IMR-90 (cell line): ENCODE measurements around the gene AKAP13. TPM values are rescaled to one million over a fixed set of nuclear protein-coding genes. Genes with fewer than 3 reads are reported as not detected.

ENCODE experiments used
- ATAC-seq: fragments of 200-7000 bp; cut with Tn5 transposase; 2 replicates; pipeline ENCODE4 v1.9.1; 2020; ENCODE audit warnings: low read depth, mild to moderate bottlenecking, moderate library complexity
- BruUV-seq: library from RNA; stranded (reverse); fragments of 400-500 nt; replicated peaks from 2 replicates; lab custom pipeline; 2021; lab: Mats Ljungman, UMichigan
- CTCF ChIA-PET: fragments of 300-600 bp; formaldehyde crosslinking; extraction: SDS; loops from one replicate; lab custom pipeline; 2021; ENCODE audit warnings: antibody characterized with exemption; lab: Yijun Ruan, JAX
- POLR2A ChIA-PET: fragments of 300-600 bp; sonication (Branson Sonifier 250); formaldehyde crosslinking; loops from one replicate; lab custom pipeline; 2022; ENCODE audit warnings: antibody characterized with exemption; ENCODE audit not compliant: unreplicated experiment; lab: Charles Lee
- DNase-seq: peaks from one replicate; pipeline ENCODE4 v3.0.0; 2013
- H2AFZ ChIP-seq: replicated peaks from 2 replicates; pipeline ENCODE3; 2013; ENCODE audit warnings: low read length, mild to moderate bottlenecking; ENCODE audit not compliant: poor library complexity
- H2AK5ac ChIP-seq: 2 replicates; pipeline ENCODE4 v1.6.1; 2013; ENCODE audit warnings: low read depth, low read length, inconsistent platforms
- H2AK9ac ChIP-seq: replicated peaks from 2 replicates; pipeline ENCODE3; 2013; ENCODE audit warnings: mild to moderate bottlenecking, low read depth, low read length, moderate library complexity; ENCODE audit not compliant: poor library complexity
- H2BK120ac ChIP-seq: 2 replicates; pipeline ENCODE4 v1.6.1; 2013; ENCODE audit warnings: low read depth, low read length, inconsistent platforms
- H2BK15ac ChIP-seq: 3 replicates; pipeline ENCODE4 v1.6.1; 2013; ENCODE audit warnings: low read depth, low read length, inconsistent platforms
- H2BK20ac ChIP-seq: 2 replicates; pipeline ENCODE4 v1.6.1; 2013; ENCODE audit warnings: low read depth, mild to moderate bottlenecking, inconsistent platforms, low read length, moderate library complexity
- H2BK5ac ChIP-seq: 2 replicates; pipeline ENCODE4 v1.6.1; 2013; ENCODE audit warnings: mild to moderate bottlenecking, low read depth, low read length, inconsistent platforms; ENCODE audit not compliant: poor library complexity, severe bottlenecking
- H3K14ac ChIP-seq: replicated peaks from 2 replicates; pipeline ENCODE4 v1.6.1; 2013; ENCODE audit warnings: low read depth, low read length, inconsistent platforms
- H3K18ac ChIP-seq: 2 replicates; pipeline ENCODE4 v1.6.1; 2013; ENCODE audit warnings: low read depth, low read length, control low read depth
- H3K23ac ChIP-seq: 2 replicates; pipeline ENCODE4 v1.6.1; 2013; ENCODE audit warnings: low read depth, low read length, inconsistent platforms
- H3K27ac ChIP-seq: 2 replicates; pipeline ENCODE4 v1.5.1; 2013; ENCODE audit warnings: mild to moderate bottlenecking, control low read depth, low read length; ENCODE audit not compliant: insufficient read depth
- H3K27me3 ChIP-seq: 2 replicates; pipeline ENCODE4 v1.6.1; 2013; ENCODE audit warnings: low read length; ENCODE audit not compliant: control insufficient read depth, insufficient read depth
- H3K36me3 ChIP-seq: 2 replicates; pipeline ENCODE4 v1.6.1; 2013; ENCODE audit warnings: low read length, mixed read lengths; ENCODE audit not compliant: control insufficient read depth, insufficient read depth
- H3K4ac ChIP-seq: 2 replicates; pipeline ENCODE4 v1.6.1; 2013; ENCODE audit warnings: low read depth, low read length, inconsistent platforms
- H3K4me1 ChIP-seq: 2 replicates; pipeline ENCODE4 v1.6.1; 2013; ENCODE audit warnings: low read length, mixed read lengths; ENCODE audit not compliant: control insufficient read depth, insufficient read depth
- H3K4me2 ChIP-seq: 2 replicates; pipeline ENCODE4 v1.6.1; 2013; ENCODE audit warnings: low read depth, mild to moderate bottlenecking, control low read depth, low read length, moderate library complexity
- H3K4me3 ChIP-seq: 2 replicates; pipeline ENCODE4 v1.5.1; 2013; ENCODE audit warnings: low read depth, mild to moderate bottlenecking, control low read depth, low read length, moderate library complexity; ENCODE audit not compliant: insufficient read depth
- H3K56ac ChIP-seq: 2 replicates; pipeline ENCODE4 v1.6.1; 2013; ENCODE audit warnings: low read length, inconsistent platforms; ENCODE audit not compliant: insufficient read depth; ENCODE audit errors: extremely low read depth
- H3K79me1 ChIP-seq, 2 experiments: 2 replicates each; pipeline ENCODE4 v1.6.1; 2013; ENCODE audit warnings: low read length in 2 of 2, inconsistent platforms in 1 of 2, low read depth in 1 of 2
- H3K9ac ChIP-seq: 2 replicates; pipeline ENCODE4 v1.6.1; 2013; ENCODE audit warnings: low read depth, low read length, control low read depth
- H3K9me1 ChIP-seq: 2 replicates; pipeline ENCODE4 v1.6.1; 2013; ENCODE audit warnings: low read length, inconsistent platforms; ENCODE audit not compliant: insufficient read depth
- H3K9me3 ChIP-seq: 2 replicates; pipeline ENCODE4 v1.6.1; 2013; ENCODE audit warnings: low read length; ENCODE audit not compliant: control insufficient read depth, insufficient read depth
- H4K20me1 ChIP-seq: 2 replicates; pipeline ENCODE4 v1.6.1; 2013; ENCODE audit warnings: low read length, inconsistent platforms; ENCODE audit not compliant: insufficient read depth
- H4K5ac ChIP-seq: 2 replicates; pipeline ENCODE4 v1.6.1; 2013; ENCODE audit warnings: mild to moderate bottlenecking, low read depth, low read length, control low read depth
- H4K8ac ChIP-seq, 2 experiments: 2 replicates each; pipeline ENCODE4 v1.6.1; 2013; ENCODE audit warnings: low read depth in 2 of 2, low read length in 2 of 2, control low read depth in 1 of 2, inconsistent platforms in 1 of 2
- H4K91ac ChIP-seq: 2 replicates; pipeline ENCODE4 v1.6.1; 2013; ENCODE audit warnings: low read depth, low read length, inconsistent platforms; ENCODE audit not compliant: insufficient read depth
- BHLHE40 ChIP-seq: fragments of 150-350 bp; IDR thresholded peaks from 2 replicates; pipeline ENCODE4 v1.6.1; 2016; ENCODE audit warnings: mild to moderate bottlenecking, low read depth, low read length
- CEBPB ChIP-seq: IDR thresholded peaks from 2 replicates; pipeline ENCODE4 v1.6.1; 2012; ENCODE audit warnings: low read depth, low read length, improper control_type of control experiment
- CHD1 ChIP-seq: IDR thresholded peaks from 2 replicates; pipeline ENCODE4 v1.6.1; 2012; ENCODE audit warnings: low read depth, low read length, improper control_type of control experiment
- CTCF ChIP-seq: conservative IDR thresholded peaks from 2 replicates; pipeline ENCODE4 v1.5.1; 2012; ENCODE audit warnings: mild to moderate bottlenecking, low read depth, low read length, improper control_type of control experiment
- ELK1 ChIP-seq: fragments of 150-350 bp; IDR thresholded peaks from 2 replicates; pipeline ENCODE4 v1.6.1; 2016; ENCODE audit warnings: low read depth, mild to moderate bottlenecking, low read length, moderate library complexity, borderline replicate concordance
- FOS ChIP-seq: fragments of 150-350 bp; IDR thresholded peaks from 2 replicates; pipeline ENCODE4 v1.6.1; 2016; ENCODE audit warnings: low read depth, low read length
- MAFK ChIP-seq: IDR thresholded peaks from 2 replicates; pipeline ENCODE4 v1.6.1; 2012; ENCODE audit warnings: low read depth, low read length, improper control_type of control experiment
- MAZ ChIP-seq: IDR thresholded peaks from 2 replicates; pipeline ENCODE4 v1.6.1; 2012; ENCODE audit warnings: low read depth, mild to moderate bottlenecking, low read length, improper control_type of control experiment, moderate library complexity, borderline replicate concordance
- MXI1 ChIP-seq: IDR thresholded peaks from 2 replicates; pipeline ENCODE4 v1.6.1; 2012; ENCODE audit warnings: low read depth, mild to moderate bottlenecking, low read length, moderate library complexity, borderline replicate concordance
- NFE2L2 ChIP-seq: fragments of 150-350 bp; IDR thresholded peaks from 2 replicates; pipeline ENCODE4 v1.6.1; 2016; ENCODE audit warnings: low read depth, mild to moderate bottlenecking, low read length
- POLR2A ChIP-seq: IDR thresholded peaks from 2 replicates; pipeline ENCODE4 v1.6.1; 2012; ENCODE audit warnings: mild to moderate bottlenecking, low read depth, low read length
- RAD21 ChIP-seq: IDR thresholded peaks from 2 replicates; pipeline ENCODE4 v1.6.1; 2012; ENCODE audit warnings: low read length, improper control_type of control experiment
- RCOR1 ChIP-seq: IDR thresholded peaks from 2 replicates; pipeline ENCODE4 v1.6.1; 2012; ENCODE audit warnings: mild to moderate bottlenecking, low read length, improper control_type of control experiment; ENCODE audit not compliant: insufficient replicate concordance
- RFX5 ChIP-seq: IDR thresholded peaks from 2 replicates; pipeline ENCODE4 v1.8.0; 2012; ENCODE audit warnings: low read depth, mild to moderate bottlenecking, low read length, moderate library complexity
- SMC3 ChIP-seq: fragments of 150-350 bp; IDR thresholded peaks from 2 replicates; pipeline ENCODE4 v1.6.1; 2016; ENCODE audit warnings: low read depth, mild to moderate bottlenecking, antibody characterized with exemption, low read length, moderate library complexity
- WGBS, 2 experiments: methylation state at CpG; one replicate each; pipeline versions ENCODE4 v1.1.5 to v1.1.7; 2013; ENCODE audit warnings: missing lambda C conversion rate in 2 of 2; ENCODE audit not compliant: insufficient read length in 1 of 2; ENCODE audit errors: extremely low coverage in 2 of 2; 5-methylcytosine and 5-hydroxymethylcytosine counted together
- dilution Hi-C: fragments of 300-500 bp; cut with HindIII; formaldehyde crosslinking; loops from one replicate; pipeline ENCODE4 v1.14.3; 2018; ENCODE audit warnings: low sequenced_read_pairs; ENCODE audit not compliant: unreplicated experiment
- in situ Hi-C: fragments of 300-500 bp; cut with MboI; formaldehyde crosslinking; loops from 3 replicates; pipeline ENCODE4 v1.14.3; 2019; ENCODE audit warnings: low sequenced_read_pairs, inconsistent platforms, mixed read lengths
- intact Hi-C: fragments of 100-400 bp; cut with micrococcal nuclease; formaldehyde crosslinking; loops from 2 replicates; pipeline ENCODE4 v1.10.0; 2022
- polyA plus RNA-seq, 3 experiments: library from polyadenylated mRNA; depleted of rRNA; stranded (reverse); fragments of >200 nt; gene quantifications; 2 replicates each; pipeline ENCODE4 v1.2.3, GENCODE V29; 2012; ENCODE audit warnings: low replicate concordance in 1 of 3
- total RNA-seq: library from RNA; depleted of rRNA; stranded (reverse); fragments of >200 nt; gene quantifications from 2 replicates; pipeline ENCODE4 v1.2.3, GENCODE V29; 2012
- TF ChIP-seq, protein P1 (sequence below): fragments of 150-350 bp; IDR thresholded peaks from 2 replicates; pipeline ENCODE4 v1.6.1; 2017; ENCODE audit warnings: mild to moderate bottlenecking, antibody characterized with exemption, low read length, low read depth

Gene AKAP13
- total and polyA plus RNA-seq, 2 of the 4 experiments (the other 2 are of a cell fraction) = 10.4 to 46.4 TPM

- no peak overlapping the region for H3K4me2 ChIP-seq
- ChIA-PET CTCF (no interaction called here), POLR2A (no interaction called here)
- H2BK120ac ChIP-seq = no peak overlapping the region
- no peak overlapping the region for H2BK20ac ChIP-seq
- H4K5ac ChIP-seq = no peak overlapping the region
- no peak overlapping the region for H2AK9ac ChIP-seq
- no peak overlapping the region for H2AFZ ChIP-seq
- in situ Hi-C loops (no loop called here), intact Hi-C loops (no loop called here), dilution Hi-C loops (no loop called here)
- H3K14ac ChIP-seq = no peak overlapping the region
- TF ChIP-seq MAZ (no peak), ELK1 (no peak), FOS (no peak), RCOR1 (no peak), CTCF (no peak), RAD21 (no peak), RFX5 (no peak), SMC3 (no peak), NFE2L2 (no peak), CHD1 (no peak), MAFK (no peak), CEBPB (no peak), MXI1 (no peak), BHLHE40 (no peak), POLR2A (no peak)
- TF ChIP-seq, protein P1, sequence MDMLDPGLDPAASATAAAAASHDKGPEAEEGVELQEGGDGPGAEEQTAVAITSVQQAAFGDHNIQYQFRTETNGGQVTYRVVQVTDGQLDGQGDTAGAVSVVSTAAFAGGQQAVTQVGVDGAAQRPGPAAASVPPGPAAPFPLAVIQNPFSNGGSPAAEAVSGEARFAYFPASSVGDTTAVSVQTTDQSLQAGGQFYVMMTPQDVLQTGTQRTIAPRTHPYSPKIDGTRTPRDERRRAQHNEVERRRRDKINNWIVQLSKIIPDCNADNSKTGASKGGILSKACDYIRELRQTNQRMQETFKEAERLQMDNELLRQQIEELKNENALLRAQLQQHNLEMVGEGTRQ = no peak
- no peak overlapping the region for H2AK5ac ChIP-seq
- no peak overlapping the region for H2BK5ac ChIP-seq
- H3K36me3 ChIP-seq = no peaks in the 10 kb centered on the region
- no peak overlapping the region for H3K56ac ChIP-seq
- no peak overlapping the region for H3K4ac ChIP-seq
- H2BK15ac ChIP-seq = no peak overlapping the region
- H3K9ac ChIP-seq = no peak overlapping the region
- no peak for DNase-seq
- no TSS peak for BruUV-seq
- H4K20me1 ChIP-seq = peaks cover 23% of the 10 kb centered on the region; the same call in 1 of the 2 replicates
- H3K27ac ChIP-seq = no peak overlapping the region
- no peak overlapping the region for H3K18ac ChIP-seq
- H4K8ac ChIP-seq = no peak overlapping the region
- no peaks in the 10 kb centered on the region for H3K27me3 ChIP-seq
- WGBS, 2 experiments = no CpG with 5 or more reads among the region's 6 CpGs
- H3K4me3 ChIP-seq = no peak overlapping the region
- peaks cover 13% of the 10 kb centered on the region; the same call in 1 of the 2 replicates for H3K9me1 ChIP-seq
- peaks cover 8% of the 10 kb centered on the region for H3K4me1 ChIP-seq
- H3K9me3 ChIP-seq = no peaks in the 10 kb centered on the region
- ATAC-seq = no peak
- H4K91ac ChIP-seq = no peak overlapping the region
- peaks cover 37 to 81% of the 10 kb centered on the region in 2 experiments for H3K79me1 ChIP-seq
- no peak overlapping the region; the same call in 1 of the 2 replicates for H3K23ac ChIP-seq
Observed at GRCh38 chr15:85500060-85500708, 119.8 kb downstream of the AKAP13 start.
